SIG-M5 treated with dmso at 0.1 percent for 504 hours (cell line): Measurements from ENCODE around the gene SCGB3A1.

Experiments used
- DNase-seq: peaks from one replicate; lab custom pipeline; 2025; ENCODE audit not compliant: unreplicated experiment; lab: John Stamatoyannopoulos, UW

SCGB3A1 gene

DNA sequence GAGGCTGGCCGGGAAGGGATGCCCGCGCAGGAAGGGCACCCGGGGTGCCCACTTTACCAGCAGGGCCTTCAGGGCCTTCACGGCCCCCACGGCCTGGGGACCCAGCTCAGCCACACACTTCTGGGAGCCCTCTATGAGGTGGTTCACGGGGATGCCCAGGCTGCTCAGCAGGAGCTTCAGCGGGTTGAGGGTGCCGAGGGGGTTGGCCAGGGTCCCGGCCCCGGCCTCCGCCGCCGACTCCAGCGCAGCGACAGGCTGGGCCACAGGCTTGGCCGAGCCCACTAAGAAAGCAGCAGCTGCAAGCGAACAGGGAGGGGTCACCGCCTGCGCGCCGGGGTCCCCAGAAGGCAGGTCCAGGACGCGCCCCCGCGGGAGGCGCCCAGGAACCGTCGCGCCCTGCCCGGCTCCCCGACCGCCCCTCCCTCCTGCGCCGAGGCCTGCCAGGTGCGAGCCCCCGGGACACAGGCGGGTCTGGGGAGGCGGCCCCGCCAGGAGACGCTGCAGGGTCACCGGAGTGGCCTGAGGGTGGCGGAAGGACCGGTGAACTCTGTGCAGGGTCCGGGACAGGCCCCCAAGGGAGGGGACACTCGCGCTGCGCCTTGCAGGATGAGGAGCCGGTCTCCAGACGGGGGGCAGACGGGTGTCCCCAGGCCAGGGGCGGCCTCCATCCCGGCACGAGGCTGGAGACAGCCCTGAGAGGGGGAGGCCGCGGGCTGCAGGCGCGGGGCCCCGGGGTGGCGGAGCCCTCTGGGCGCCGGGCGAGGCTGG lies 572 bp downstream of the SCGB3A1 start:
- no peak for DNase-seq

DNA sequence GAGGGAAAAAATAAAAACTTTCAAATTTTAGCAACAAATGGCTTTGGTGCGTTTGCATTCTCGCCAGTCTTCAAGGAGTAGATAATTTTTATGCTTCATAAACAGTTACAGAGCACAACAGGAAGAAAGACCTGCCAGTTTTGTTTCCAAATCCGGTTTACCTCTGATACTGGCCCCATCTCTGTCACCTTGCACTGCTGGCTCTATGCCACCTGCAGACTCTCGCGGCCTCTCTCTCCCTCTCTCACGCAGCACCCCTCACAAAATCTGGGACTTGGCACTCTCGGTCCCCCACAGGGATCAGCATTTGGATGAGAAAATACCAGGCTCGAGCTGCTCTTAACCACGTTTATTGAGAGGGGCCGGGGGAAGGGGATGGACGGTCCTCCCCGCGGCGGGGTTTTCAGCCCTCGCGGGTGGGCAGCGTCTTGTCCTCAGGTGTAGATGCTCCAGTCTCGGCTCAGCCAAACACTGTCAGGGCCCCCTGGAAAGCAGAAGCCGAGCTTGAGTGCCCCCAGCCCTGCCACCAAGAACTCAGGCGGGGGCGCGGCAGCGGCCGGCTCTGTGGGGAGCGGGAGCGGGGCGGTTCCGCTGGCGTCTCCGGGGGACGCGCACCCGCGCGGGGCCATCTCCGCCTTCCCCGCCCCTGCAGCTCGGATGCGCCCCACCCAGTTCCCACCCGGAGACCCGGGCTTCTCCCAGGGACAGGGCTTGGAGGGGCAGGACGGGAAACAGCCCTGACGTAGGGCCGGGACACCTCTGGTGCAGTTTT lies 1.3 kb downstream of the SCGB3A1 start:
- no peak for DNase-seq

DNA sequence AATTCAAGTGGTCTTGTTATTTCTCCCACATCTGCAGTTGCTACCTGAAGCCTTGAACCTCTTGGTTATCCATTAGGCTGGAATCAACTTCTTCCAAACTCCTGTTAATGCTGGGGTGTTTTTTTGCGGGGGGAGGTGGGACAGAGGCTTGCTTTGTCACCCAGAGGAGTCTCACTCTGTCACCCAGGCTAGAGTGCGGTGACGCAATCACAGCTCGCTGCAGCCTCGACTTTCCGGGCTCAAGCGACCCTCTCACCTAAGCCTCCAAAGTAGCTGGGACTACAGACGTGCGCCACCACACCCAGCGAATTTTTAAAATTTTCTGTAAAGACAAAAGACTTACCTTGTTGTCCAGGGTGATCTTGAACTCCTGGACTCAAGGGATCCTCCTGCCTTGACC lies 4.4 kb downstream of the SCGB3A1 start:
- DNase-seq: no peak

DNA sequence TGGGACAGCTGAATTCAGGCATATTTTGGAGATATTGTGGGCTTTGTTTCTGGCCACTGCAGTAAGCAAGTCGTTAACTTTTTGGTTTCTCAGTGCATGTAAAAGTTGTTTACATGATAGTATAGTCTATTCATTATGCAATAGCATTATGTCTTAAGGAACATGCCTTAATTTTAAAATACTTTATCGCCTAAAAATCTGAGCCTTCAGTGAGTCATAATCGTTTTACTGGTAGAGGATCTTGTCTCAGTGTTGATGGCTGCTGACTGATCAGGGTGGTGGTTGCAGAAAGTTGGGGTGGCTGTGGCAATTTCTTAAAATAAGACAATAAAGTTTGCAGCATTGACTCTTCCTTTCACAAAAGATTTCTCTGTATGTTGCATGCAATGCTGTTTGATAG lies 5.1 kb downstream of the SCGB3A1 start:
- no peak for DNase-seq

DNA sequence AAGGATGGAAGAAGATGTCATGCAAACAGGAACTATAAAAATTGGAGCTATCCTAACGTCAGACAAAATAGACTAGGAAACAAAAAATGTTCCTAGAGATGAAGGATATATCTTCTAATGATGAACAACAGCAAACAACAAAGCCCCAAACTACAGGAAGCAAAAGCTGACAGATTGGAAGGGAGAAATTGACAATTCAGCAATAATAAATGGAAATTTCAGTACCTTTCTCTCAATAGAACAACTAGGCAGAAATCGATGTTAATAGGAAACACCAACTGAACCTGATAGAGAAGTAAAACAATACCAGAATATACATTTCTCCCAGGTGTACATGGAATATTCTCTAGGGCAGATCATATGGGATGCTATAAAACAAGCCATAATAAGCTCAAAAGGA lies 7.6 kb downstream of the SCGB3A1 start:
- no peak for DNase-seq

DNA sequence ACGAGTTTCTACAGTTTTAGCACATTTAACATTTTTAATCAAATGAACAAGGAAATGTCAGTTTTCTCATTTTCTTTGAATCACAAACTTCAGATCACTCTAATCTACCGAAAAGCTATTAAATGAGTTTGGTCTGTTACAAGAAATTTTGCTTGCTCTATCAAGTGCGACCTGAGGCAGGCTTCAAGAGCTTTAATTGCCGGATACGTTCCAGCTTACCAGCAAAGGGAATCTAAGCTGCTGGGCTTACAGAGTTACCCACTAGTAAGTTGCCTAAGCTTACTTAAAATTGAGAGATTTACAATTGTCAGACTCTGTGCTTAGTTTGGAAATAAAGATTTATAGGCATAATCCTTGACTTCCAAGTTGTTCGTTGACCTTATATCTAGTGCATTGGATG lies 10.6 kb downstream of the SCGB3A1 start:
- DNase-seq: no peak

DNA sequence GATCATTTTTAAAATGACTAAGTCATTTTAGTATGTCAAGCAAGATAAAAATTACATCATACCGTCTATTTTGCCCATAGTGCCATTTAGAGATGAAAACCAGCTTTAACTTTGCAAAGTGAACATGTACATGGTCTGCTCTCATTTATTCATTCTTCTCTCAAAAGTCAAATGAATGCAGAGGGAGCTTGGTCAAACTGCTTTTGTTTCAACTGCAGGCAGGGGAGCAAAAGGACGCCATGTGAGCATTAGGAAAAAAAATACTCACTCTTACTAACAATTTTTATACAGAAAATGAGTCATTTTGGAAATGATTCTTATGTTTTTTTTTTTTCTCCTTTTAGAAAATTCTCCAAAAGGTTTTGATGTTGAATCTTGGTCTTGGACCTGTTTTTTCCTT lies 15.7 kb downstream of the SCGB3A1 start:
- DNase-seq: no peak

DNA sequence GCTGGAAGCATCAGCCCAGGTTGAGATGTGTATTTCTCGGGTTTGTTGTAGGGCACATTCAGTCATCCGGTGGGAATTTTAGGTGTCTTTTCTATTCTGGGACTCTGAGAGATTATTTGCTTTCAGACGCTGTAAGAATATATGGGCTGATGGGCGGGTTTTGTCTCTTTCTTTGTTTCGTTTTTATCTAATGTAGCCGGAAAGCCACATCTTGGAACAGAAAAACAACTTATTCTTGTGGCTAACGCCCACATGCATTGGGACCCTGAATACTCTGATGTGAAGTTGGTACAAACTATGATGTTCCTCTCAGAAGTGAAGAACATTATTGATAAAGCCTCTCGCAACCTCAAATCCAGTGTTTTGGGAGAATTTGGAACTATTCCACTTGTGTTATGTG lies 22.4 kb downstream of the SCGB3A1 start:
- DNase-seq: no peak

DNA sequence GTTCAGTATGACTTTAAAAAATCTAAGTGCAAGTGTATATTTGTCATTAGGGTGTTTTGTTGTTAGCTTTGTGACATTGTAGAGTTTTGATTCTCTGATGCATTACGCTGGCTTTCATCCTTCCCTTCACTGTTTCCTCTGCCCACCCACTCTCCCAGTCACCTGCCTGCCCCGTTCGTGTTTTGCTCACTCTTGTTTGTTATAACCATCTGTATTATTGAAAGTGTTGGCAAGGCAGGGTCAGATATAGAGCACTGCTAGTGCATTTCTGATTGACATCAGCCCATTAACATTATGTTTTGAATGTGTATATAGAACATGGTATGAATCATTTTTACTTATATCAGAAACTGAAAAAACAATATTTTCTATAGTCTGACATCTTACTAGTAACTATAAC lies 27.3 kb downstream of the SCGB3A1 start:
- no peak for DNase-seq

DNA sequence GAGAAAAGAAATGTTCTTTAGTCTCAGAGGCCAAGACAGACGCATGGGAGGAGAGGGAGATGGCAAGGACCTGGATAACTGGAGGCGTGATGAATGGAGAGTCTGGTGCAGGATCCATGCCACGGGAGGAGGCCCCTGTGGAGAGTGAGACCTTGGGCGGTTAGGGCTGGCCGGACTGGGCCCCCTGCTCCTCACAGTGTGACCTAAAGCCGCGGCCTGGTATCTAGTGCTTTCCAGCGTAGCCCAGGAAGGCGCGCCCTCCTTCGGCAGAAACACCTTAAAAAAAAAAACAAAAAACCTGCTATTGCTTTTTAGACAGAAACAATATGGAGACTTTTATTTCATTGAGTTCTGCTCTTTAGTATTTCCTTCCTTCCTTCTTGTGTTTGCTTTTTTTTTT lies 33.1 kb downstream of the SCGB3A1 start:
- no peak for DNase-seq

DNA sequence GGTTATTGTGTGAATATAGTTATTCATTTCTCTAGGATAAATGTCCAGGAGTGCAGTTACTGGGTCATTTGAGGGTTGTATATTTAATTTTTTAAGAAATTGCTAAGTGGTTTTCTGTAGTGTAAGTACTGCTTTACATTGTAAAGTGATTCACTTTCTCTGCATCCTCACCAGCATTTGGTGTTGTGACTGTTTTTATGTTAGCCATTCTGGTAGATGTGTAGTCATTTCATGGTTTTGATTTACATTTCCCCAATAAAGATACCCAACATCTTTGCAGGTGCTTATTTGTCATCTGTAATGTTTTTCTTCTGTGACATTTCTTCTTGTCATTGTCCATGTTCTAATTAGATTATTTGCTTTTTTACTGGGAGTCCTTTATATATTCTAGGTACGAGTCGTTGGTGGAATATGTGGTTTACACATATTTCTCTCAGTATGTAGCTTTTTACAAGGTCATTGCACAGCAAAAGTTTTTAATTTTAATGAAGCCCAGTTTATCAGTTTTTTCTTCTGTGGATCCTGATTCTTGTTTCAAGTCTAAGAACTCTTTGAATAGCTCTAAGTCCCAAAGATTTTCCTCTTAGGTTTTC lies 34.0 kb downstream of the SCGB3A1 start:
- DNase-seq: no peak

DNA sequence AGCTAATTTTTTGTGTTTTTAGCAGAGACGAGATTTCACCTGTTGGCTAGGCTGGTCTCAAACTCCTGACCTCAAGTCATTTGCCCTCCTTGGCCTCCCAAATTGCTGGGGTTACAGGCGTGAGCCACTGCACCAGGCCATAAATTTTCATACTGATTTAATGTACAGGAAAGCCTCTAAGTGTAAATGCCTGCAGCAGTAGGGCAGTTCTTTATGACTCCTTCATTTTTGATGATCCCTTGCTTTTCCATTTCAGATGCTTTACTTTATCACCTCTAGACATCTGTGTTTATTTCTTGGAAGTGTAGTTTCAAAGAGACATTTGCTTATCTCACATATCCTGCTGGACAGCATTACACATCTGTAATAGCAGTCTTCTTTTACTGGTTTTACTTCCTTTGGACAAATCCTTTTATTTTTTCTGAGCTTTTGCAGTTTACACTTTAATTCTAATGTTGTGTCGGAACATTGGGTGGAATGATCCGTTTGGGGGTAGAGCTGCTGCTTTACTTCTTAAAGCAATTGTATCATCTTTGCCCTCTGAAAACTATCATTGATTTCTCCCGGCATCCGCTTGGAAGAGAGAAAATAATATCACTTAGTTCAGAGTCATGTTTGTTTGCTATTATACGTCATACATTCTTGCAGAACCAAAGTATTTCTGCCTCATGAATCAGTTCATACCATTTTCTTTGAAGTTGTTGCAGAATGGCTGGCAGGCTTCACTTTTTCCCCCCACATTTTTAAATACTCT lies 36.0 kb downstream of the SCGB3A1 start:
- no peak for DNase-seq

DNA sequence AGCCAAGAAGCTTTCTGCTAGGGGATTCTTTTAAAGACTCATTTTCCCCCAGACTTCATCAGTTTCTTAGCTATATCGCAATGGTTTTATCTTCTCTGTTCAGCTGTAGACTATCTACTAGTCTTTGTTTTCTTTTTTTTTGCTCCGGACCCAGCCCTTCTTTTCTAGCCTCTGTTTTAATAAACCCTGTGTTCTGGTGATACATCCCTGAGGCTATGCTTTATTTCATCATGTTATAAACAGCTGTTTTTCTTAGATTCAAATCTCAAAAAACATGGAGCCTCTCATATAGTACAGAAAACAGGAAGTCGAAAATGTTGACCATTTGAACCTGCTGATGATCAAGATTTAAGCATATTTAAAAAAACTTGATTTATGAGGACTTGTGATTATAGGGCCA lies 37.8 kb downstream of the SCGB3A1 start:
- DNase-seq: peak; percentile 3

DNA sequence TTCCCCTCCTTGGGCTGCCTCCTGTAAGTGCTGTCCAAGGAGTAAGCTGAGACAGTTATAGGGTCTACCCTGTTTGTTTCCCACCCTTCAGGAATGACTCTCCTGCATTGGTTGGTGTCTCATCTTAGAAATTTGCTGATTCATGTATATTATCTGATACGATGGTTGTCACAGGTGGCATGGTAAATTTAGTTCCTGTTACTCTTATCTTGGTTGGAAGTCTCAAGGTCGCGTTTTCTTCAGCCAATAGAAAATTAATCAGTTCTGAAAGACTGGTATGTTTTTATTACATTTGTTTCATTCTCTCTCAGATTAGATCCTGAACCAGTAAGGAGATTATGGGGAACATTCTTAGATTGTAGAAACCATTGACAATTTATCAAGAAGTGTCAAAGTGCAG lies 42.7 kb downstream of the SCGB3A1 start:
- no peak for DNase-seq

DNA sequence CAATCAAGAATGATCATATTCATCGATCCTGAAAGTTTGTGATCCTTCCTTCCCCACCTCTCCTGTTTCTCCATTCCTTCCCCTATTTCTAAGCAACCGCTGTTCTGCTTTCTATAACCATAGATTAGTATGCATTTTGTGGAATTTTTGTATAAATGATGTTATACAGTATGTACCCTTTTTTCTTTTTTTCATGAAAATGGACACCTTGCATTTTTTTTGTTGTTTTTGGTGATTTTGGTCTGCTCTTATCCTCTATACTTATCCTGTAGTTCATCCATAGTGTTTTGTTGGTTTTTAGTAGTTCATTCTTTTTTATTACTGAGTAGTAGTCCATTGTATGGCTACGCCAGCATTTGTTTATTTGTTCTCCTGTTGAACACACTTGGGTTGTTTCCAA lies 46.1 kb downstream of the SCGB3A1 start:
- no peak for DNase-seq

DNA sequence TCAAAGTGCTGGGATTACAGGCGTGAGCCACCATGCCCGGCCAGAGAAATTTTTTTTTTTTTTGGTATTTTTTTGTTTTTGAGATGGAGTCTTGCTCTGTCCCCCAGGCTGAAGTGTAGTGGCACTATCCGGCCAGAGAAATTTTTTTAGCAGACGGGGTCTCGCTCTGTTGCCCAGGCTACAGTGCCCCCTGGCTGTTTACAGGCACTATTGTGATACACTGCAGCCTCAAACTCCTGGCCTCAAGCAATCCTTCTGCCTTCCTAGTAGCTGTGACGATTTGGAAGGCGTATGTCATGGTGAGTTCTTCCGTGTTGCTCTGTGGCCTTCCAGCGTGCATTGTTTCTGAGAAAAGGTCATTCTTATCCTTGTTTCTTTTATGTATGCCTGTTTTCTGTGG lies 49.6 kb downstream of the SCGB3A1 start:
- DNase-seq: no peak
